Stimulated activated memory B cell treated with anti-CD40 and anti-IgM and Interleukin-4, amounts not matched to agents 10 μg/mL and 1 μg/mL and 100 μg/mL, for 72 hours (primary cell): ENCODE results near the gene PDE9A.
"Not testable (repeated sequence)": the region's sequence is repeated elsewhere in the genome, so short reads cannot be mapped to it uniquely, and the experiment has no call there.

Experiments used
- ATAC-seq: fragments of 150-1000 bp; cut with Tn5 transposase; 2 replicates; pipeline ENCODE4 v1.10.0; 2021
- H3K27ac Mint-ChIP-seq: one replicate; pipeline ENCODE4 v1.8.0; 2022; ENCODE audit warnings: mild to moderate bottlenecking, mixed read lengths
- H3K27me3 Mint-ChIP-seq: one replicate; pipeline ENCODE4 v1.8.0; 2022; ENCODE audit warnings: mixed read lengths
- H3K36me3 Mint-ChIP-seq: one replicate; pipeline ENCODE4 v1.8.0; 2022; ENCODE audit warnings: mixed read lengths
- H3K4me1 Mint-ChIP-seq: one replicate; pipeline ENCODE4 v1.8.0; 2022; ENCODE audit warnings: mixed read lengths
- H3K4me3 Mint-ChIP-seq: one replicate; pipeline ENCODE4 v1.8.0; 2022; ENCODE audit warnings: mild to moderate bottlenecking, moderate library complexity, mixed read lengths
- H3K9me3 Mint-ChIP-seq: one replicate; pipeline ENCODE4 v1.8.0; 2022; ENCODE audit warnings: mixed read lengths

Gene PDE9A

DNA sequence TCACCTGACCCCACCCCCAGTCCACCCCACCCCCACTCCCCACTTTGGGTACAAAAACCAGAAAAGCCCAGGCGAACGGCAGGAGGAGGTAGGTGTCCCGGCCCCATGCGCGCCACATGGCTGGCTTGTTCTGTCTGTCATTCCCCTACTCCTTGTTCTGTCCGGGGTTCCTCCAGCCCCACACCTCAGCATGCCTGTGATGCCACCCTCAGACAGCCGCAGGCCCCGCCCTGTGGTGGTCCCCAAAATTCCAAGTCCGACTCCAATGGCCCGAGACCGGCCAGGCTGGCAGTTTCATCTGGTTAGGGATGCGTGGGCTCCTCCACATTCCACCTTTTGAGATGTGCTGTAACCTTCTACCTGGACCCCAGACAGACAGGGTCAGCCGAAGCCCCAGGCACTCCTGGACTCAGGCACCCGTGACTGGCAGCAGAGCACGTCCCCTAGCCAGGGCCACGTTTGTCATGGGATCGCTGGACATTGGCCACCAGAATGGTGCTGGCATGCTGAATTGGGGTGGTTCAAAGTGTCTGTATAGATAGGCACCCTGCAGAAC lies 131.6 kb downstream of the PDE9A start:
- H3K9me3 Mint-ChIP-seq: no peaks in the 10 kb centered on the region
- ATAC-seq: no peak
- H3K27ac Mint-ChIP-seq: peak overlapping the region; percentile 92
- no peaks in the 10 kb centered on the region for H3K36me3 Mint-ChIP-seq
- peaks cover 51% of the 10 kb centered on the region for H3K27me3 Mint-ChIP-seq
- no peak overlapping the region for H3K4me3 Mint-ChIP-seq
- peaks cover 45% of the 10 kb centered on the region for H3K4me1 Mint-ChIP-seq

DNA sequence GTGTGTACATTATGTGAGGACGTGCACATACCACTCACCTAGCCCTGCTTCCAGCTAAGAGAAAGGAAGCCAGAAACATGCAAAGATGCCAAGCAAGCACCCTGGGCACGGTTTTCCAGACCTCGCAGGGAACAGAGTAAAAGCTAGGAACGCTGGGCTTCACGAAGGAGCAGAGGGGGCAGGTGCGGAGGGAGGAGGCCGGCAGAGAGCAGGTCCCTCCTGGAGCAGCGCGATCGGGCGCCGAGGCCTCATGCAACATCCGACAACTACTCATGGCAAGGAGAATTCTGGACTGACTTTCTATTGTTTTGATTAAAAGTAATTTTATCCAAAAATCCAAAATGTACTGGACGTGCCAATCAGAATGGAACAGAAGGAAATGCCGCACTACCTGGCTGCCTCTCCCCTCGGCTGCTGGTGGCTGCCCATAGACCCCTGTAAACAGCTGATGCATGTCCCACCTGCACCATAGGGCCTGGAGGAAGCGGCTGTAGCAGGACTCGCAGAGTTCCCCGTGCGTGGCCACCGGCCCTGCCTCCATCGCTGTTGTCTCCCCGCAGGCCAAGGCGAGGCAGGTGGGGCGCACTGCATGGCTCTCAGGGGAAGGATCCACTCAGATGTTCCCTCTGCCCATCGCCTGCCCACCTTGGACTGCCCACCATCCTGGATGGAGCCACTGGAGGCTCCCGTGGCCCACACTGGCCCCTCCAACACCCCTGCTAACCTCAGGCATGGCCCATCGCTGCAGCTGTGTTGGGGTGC lies 132.4 kb downstream of the PDE9A start:
- Mint-ChIP-seq H3K4me3 (no peak overlapping the region), H3K27me3 (peaks cover 43% of the 10 kb centered on the region), H3K4me1 (peaks cover 36% of the 10 kb centered on the region), H3K36me3 (no peaks in the 10 kb centered on the region), H3K27ac (peak overlapping the region; percentile 92), H3K9me3 (no peaks in the 10 kb centered on the region)
- ATAC-seq: no peak

GRCh38 chr21:42786884-42787283 lies 133.5 kb downstream of the PDE9A start:
- Mint-ChIP-seq H3K9me3 (no peaks in the 10 kb centered on the region), H3K4me3 (no peak overlapping the region), H3K36me3 (no peaks in the 10 kb centered on the region), H3K27ac (no peak overlapping the region), H3K27me3 (peaks cover 32% of the 10 kb centered on the region), H3K4me1 (peaks cover 27% of the 10 kb centered on the region)
- no peak for ATAC-seq

DNA sequence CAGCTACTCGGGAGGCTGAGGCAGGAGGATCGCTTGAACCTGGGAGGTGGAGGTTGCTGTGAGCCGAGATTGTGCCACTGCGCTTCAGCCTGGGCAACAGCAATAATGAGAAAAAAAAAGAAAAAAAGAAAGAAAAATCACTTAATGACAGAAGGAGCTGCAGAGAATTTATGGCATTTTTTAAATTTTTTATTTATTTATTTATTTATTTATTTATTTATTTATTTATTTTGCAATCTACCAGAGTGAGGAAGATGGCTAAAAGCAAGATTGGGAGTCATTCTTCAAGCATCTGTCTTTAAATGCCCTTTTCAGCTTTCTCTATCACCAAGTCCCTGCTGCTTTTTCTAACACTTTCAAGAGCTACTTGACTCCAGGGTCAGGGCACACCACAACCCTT lies 134.2 kb downstream of the PDE9A start:
- Mint-ChIP-seq H3K27me3 (peaks cover 32% of the 10 kb centered on the region), H3K9me3 (no peaks in the 10 kb centered on the region), H3K27ac (no peak overlapping the region), H3K4me1 (peaks cover 22% of the 10 kb centered on the region), H3K4me3 (no peak overlapping the region), H3K36me3 (no peaks in the 10 kb centered on the region)
- ATAC-seq: no peak

GRCh38 chr21:42790520-42791065 lies 137.2 kb downstream of the PDE9A start:
- H3K4me1 Mint-ChIP-seq: no peaks in the 10 kb centered on the region
- peaks cover 35% of the 10 kb centered on the region for H3K27me3 Mint-ChIP-seq
- ATAC-seq: no peak
- H3K27ac Mint-ChIP-seq: peak overlapping the region; percentile 9
- H3K4me3 Mint-ChIP-seq: no peak overlapping the region
- no peaks in the 10 kb centered on the region for H3K9me3 Mint-ChIP-seq
- H3K36me3 Mint-ChIP-seq: no peaks in the 10 kb centered on the region

DNA sequence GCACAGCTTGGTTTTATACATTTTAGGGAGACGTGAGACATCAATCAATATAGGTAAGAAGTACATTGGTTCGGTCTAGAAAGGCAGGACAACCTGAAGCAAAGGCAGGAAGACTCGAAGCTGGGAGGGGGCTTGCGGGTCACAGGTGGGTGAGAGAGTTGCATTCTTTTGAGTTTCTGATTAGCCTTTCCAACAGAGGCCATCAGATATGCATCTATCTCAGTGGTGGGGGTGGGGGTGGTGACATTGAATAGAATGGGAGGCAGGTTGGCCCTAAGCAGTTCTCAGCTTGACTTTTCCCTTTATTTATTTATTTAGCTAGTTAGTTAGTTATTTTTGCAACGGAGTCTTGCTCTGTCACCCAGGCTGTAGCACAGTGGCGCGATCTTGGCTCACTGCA lies 140.4 kb downstream of the PDE9A start:
- no peak overlapping the region for H3K27ac Mint-ChIP-seq
- H3K36me3 Mint-ChIP-seq: no peaks in the 10 kb centered on the region
- no peaks in the 10 kb centered on the region for H3K9me3 Mint-ChIP-seq
- ATAC-seq: no peak
- peaks cover 37% of the 10 kb centered on the region for H3K27me3 Mint-ChIP-seq
- H3K4me1 Mint-ChIP-seq: no peaks in the 10 kb centered on the region
- no peak overlapping the region for H3K4me3 Mint-ChIP-seq

- Mint-ChIP-seq H3K27me3 (peaks cover 32% of the 10 kb centered on the region), H3K36me3 (no peaks in the 10 kb centered on the region), H3K4me3 (no peak overlapping the region), H3K4me1 (peaks cover 4% of the 10 kb centered on the region), H3K9me3 (no peaks in the 10 kb centered on the region), H3K27ac (no peak overlapping the region)
- no peak for ATAC-seq
Measured at GRCh38 chr21:42794551-42794950, 141.1 kb downstream of the PDE9A start.

- Mint-ChIP-seq H3K9me3 (no peaks in the 10 kb centered on the region), H3K4me1 (peaks cover 8% of the 10 kb centered on the region), H3K27me3 (peaks cover 32% of the 10 kb centered on the region), H3K27ac (no peak overlapping the region), H3K36me3 (no peaks in the 10 kb centered on the region), H3K4me3 (no peak overlapping the region)
- ATAC-seq: no peak
Measured at GRCh38 chr21:42796327-42797062, 143.1 kb downstream of the PDE9A start.

GRCh38 chr21:42797522-42797921 lies 144.1 kb downstream of the PDE9A start:
- Mint-ChIP-seq H3K4me1 (peaks cover 8% of the 10 kb centered on the region), H3K27me3 (peaks cover 26% of the 10 kb centered on the region), H3K27ac (no peak overlapping the region), H3K36me3 (no peaks in the 10 kb centered on the region), H3K4me3 (no peak overlapping the region), H3K9me3 (no peaks in the 10 kb centered on the region)
- no peak for ATAC-seq

GRCh38 chr21:42798106-42798505 lies 144.7 kb downstream of the PDE9A start:
- no peak for ATAC-seq
- no peaks in the 10 kb centered on the region for H3K36me3 Mint-ChIP-seq
- peaks cover 20% of the 10 kb centered on the region for H3K27me3 Mint-ChIP-seq
- no peak overlapping the region for H3K27ac Mint-ChIP-seq
- H3K9me3 Mint-ChIP-seq: no peaks in the 10 kb centered on the region
- no peak overlapping the region for H3K4me3 Mint-ChIP-seq
- H3K4me1 Mint-ChIP-seq: peaks cover 8% of the 10 kb centered on the region

- Mint-ChIP-seq H3K4me1 (peaks cover 8% of the 10 kb centered on the region), H3K27me3 (peaks cover 15% of the 10 kb centered on the region), H3K36me3 (no peaks in the 10 kb centered on the region), H3K9me3 (no peaks in the 10 kb centered on the region), H3K27ac (no peak overlapping the region), H3K4me3 (peak overlapping the region; percentile 1)
- peak; percentile 95 for ATAC-seq
Measured at GRCh38 chr21:42799516-42799915, 146.1 kb downstream of the PDE9A start.

GRCh38 chr21:42799948-42800347 lies 146.5 kb downstream of the PDE9A start:
- peak; percentile 97 for ATAC-seq
- Mint-ChIP-seq H3K4me1 (peaks cover 8% of the 10 kb centered on the region), H3K27me3 (peaks cover 12% of the 10 kb centered on the region), H3K9me3 (no peaks in the 10 kb centered on the region), H3K36me3 (no peaks in the 10 kb centered on the region), H3K4me3 (peak overlapping the region; percentile 52), H3K27ac (no peak overlapping the region)

DNA sequence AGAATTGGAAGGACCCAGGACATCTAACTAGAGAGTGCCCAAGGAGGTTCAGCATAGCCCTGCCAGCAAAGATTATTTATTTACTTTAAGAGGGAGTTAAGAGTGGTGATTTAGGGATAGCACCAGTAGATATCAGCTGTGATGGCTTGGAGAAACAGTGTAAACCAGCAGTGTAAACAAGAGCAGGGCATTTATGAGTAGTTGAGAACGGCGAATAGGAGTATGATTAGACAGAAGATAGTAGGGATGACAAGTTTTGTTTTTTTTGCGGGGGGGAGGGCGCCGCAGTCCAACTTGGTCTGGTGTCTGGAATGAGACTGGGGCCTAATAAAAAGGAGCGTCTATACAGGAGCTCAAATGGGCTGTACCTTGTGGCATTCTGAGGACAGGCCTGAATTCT lies 148.2 kb downstream of the PDE9A start:
- not testable (repeated sequence) for H3K4me1 Mint-ChIP-seq, H3K4me3 Mint-ChIP-seq, ATAC-seq, H3K36me3 Mint-ChIP-seq, H3K9me3 Mint-ChIP-seq, H3K27ac Mint-ChIP-seq, H3K27me3 Mint-ChIP-seq

GRCh38 chr21:42806509-42807140 lies 153.2 kb downstream of the PDE9A start:
- Mint-ChIP-seq H3K9me3 (no peaks in the 10 kb centered on the region), H3K27ac (no peak overlapping the region), H3K27me3 (peaks cover 18% of the 10 kb centered on the region), H3K4me1 (no peaks in the 10 kb centered on the region), H3K36me3 (no peaks in the 10 kb centered on the region), H3K4me3 (no peak overlapping the region)
- no peak for ATAC-seq

- not testable (repeated sequence) for H3K36me3 Mint-ChIP-seq, H3K4me3 Mint-ChIP-seq, H3K27ac Mint-ChIP-seq, ATAC-seq, H3K4me1 Mint-ChIP-seq, H3K9me3 Mint-ChIP-seq
- H3K27me3 Mint-ChIP-seq: peaks cover 18% of the 10 kb centered on the region
Measured at GRCh38 chr21:42807293-42807895, 154.0 kb downstream of the PDE9A start.
